Measurements from ENCODE around the gene VRK3. TPM values are rescaled to one million over a fixed set of nuclear protein-coding genes. Genes with fewer than 3 reads are reported as not detected.

VRK3 gene
- total RNA-seq, 1 donor from 2014 or later, result 27.6 TPM

- Histone ChIP-seq H3K36me3 (peaks cover 47 to 69% of the 10 kb centered on the region in 2 donors), H3K4me1 (no peaks in the 10 kb centered on the region), H3K27me3 (no peaks in the 10 kb centered on the region), H3K27ac (no peak overlapping the region), H3K4me3 (no peak overlapping the region), H3K9me3 (no peaks in the 10 kb centered on the region)
- no peak for TF ChIP-seq CTCF (IDR thresholded peaks at IDR 0.05)
- intact Hi-C loops (cut with DNase I), result loop anchor here (2.0 to 5.0 kb wide), 2 partner anchors 18 to 41 kb away; partner anchors contain the start of genes VRK3 and ZNF473
- DNase-seq (ENCODE audit: low spot score in 2 of 2), result no peak
Measured at GRCh38 chr19:49986354-49986753, 38.8 kb downstream of the VRK3 start.

- H3K27ac ChIP-seq, result no peak overlapping the region
- no peaks in the 10 kb centered on the region for H3K27me3 ChIP-seq
- no peaks in the 10 kb centered on the region for H3K9me3 ChIP-seq
- peaks cover 45 to 69% of the 10 kb centered on the region in 2 donors for H3K36me3 ChIP-seq
- intact Hi-C loops (cut with DNase I), result loop anchor here (2.0 to 5.0 kb wide), 2 partner anchors 19 to 41 kb away; partner anchors contain the start of genes VRK3 and ZNF473
- no peak for TF ChIP-seq CTCF (IDR thresholded peaks at IDR 0.05)
- H3K4me3 ChIP-seq, result no peak overlapping the region
- no peak for DNase-seq (ENCODE audit: low spot score in 2 of 2)
- H3K4me1 ChIP-seq, result no peaks in the 10 kb centered on the region
Measured at GRCh38 chr19:49985871-49986270, 39.3 kb downstream of the VRK3 start.

GRCh38 chr19:49984491-49984890, 40.7 kb downstream of the VRK3 start:
- Histone ChIP-seq H3K4me1 (no peaks in the 10 kb centered on the region), H3K9me3 (no peaks in the 10 kb centered on the region), H3K36me3 (peaks cover 41 to 60% of the 10 kb centered on the region in 2 donors), H3K4me3 (no peak overlapping the region), H3K27ac (no peak overlapping the region), H3K27me3 (no peaks in the 10 kb centered on the region)
- no peak for DNase-seq (ENCODE audit: low spot score in 2 of 2)
- intact Hi-C loops (cut with DNase I), result no loop called here
- no peak for TF ChIP-seq CTCF (IDR thresholded peaks at IDR 0.05)

- Histone ChIP-seq H3K27ac (no peak overlapping the region), H3K27me3 (no peaks in the 10 kb centered on the region), H3K4me3 (no peak overlapping the region), H3K9me3 (no peaks in the 10 kb centered on the region), H3K36me3 (peaks cover 38 to 60% of the 10 kb centered on the region in 2 donors), H3K4me1 (no peaks in the 10 kb centered on the region)
- intact Hi-C loops (cut with DNase I), result loop anchor here (1.0 kb wide), 1 partner anchor 46 kb away; no protein-coding TSS in a partner anchor
- DNase-seq (ENCODE audit: low spot score in 2 of 2), result peak in 1 of 2 donors; percentile 74
- peak; percentile 73 to 78 (median 75) for TF ChIP-seq CTCF (IDR thresholded peaks at IDR 0.05)
Measured at GRCh38 chr19:49983645-49984229, 41.4 kb downstream of the VRK3 start.

- H3K9me3 ChIP-seq, result no peaks in the 10 kb centered on the region
- H3K27ac ChIP-seq, result no peak overlapping the region
- no peak for DNase-seq (ENCODE audit: low spot score in 2 of 2)
- no peaks in the 10 kb centered on the region for H3K27me3 ChIP-seq
- H3K4me1 ChIP-seq, result no peaks in the 10 kb centered on the region
- no peak overlapping the region for H3K4me3 ChIP-seq
- TF ChIP-seq CTCF (IDR thresholded peaks at IDR 0.05), result no peak
- intact Hi-C loops (cut with DNase I), result no loop called here
- H3K36me3 ChIP-seq, result peaks cover 45 to 66% of the 10 kb centered on the region in 2 donors
Measured at GRCh38 chr19:49981603-49982593, 43.3 kb downstream of the VRK3 start.
